ENCODE data around the gene HRG. TPM values are rescaled to one million over a fixed set of nuclear protein-coding genes. Genes with fewer than 3 reads are reported as not detected.
"Not testable (repeated sequence)": the region's sequence is repeated elsewhere in the genome, so short reads cannot be mapped to it uniquely, and the experiment has no call there.

HRG gene
- total and polyA plus RNA-seq, 2 experiments from 2014 or later = not detected

DNA sequence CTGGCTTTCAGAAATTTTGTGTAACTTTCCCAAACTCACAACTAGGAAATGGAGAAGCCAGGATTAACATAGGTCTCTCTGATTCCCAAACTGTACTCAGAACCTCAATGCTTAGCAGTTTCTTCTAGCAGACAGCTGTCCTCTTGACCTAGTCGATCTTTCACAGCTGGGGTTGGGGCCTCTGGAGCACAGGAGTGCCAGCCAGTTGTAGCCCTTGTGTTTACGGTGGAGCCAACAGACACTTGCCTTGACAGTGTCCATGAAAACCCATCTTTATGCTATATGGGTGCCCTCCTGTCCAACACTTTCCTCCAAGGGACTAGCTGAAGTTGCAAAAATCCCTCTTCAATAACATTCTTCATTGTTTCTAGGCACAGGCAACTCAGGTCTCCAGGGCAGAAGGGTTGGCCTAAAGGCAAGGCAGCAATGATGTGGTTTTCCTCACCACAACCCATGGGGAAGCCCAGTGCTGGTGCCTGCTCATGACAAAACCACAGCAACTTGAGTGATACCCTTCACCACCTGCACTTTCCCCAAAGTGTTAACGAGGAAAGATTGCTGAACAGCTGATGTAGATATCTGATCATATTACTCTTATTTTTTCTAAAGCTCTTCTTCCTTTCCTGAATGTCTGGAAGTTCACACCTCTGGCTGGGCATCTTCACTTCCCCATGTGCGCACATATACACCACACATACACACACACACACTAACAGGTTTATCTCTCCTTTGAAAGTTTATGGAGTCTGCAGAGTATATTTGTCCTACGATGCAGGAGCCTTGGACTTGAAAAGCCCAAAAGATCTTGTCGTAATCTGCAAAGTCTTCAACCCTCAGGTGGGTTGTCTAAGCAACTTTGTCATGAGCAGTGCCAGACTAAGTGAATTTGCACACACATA lies 40.3 kb downstream of the HRG start (continued):
- TF ChIP-seq, protein P1, sequence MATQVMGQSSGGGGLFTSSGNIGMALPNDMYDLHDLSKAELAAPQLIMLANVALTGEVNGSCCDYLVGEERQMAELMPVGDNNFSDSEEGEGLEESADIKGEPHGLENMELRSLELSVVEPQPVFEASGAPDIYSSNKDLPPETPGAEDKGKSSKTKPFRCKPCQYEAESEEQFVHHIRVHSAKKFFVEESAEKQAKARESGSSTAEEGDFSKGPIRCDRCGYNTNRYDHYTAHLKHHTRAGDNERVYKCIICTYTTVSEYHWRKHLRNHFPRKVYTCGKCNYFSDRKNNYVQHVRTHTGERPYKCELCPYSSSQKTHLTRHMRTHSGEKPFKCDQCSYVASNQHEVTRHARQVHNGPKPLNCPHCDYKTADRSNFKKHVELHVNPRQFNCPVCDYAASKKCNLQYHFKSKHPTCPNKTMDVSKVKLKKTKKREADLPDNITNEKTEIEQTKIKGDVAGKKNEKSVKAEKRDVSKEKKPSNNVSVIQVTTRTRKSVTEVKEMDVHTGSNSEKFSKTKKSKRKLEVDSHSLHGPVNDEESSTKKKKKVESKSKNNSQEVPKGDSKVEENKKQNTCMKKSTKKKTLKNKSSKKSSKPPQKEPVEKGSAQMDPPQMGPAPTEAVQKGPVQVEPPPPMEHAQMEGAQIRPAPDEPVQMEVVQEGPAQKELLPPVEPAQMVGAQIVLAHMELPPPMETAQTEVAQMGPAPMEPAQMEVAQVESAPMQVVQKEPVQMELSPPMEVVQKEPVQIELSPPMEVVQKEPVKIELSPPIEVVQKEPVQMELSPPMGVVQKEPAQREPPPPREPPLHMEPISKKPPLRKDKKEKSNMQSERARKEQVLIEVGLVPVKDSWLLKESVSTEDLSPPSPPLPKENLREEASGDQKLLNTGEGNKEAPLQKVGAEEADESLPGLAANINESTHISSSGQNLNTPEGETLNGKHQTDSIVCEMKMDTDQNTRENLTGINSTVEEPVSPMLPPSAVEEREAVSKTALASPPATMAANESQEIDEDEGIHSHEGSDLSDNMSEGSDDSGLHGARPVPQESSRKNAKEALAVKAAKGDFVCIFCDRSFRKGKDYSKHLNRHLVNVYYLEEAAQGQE (IDR thresholded peaks at IDR 0.05; ENCODE audit: unreplicated experiment) = no peak
- no peak for TF ChIP-seq NANOG (IDR thresholded peaks at IDR 0.05; ENCODE audit: borderline replicate concordance)
- TF ChIP-seq ZNF114 (CRISPR knock-in tag; IDR thresholded peaks at IDR 0.05) = no peak
- TF ChIP-seq, protein P2, sequence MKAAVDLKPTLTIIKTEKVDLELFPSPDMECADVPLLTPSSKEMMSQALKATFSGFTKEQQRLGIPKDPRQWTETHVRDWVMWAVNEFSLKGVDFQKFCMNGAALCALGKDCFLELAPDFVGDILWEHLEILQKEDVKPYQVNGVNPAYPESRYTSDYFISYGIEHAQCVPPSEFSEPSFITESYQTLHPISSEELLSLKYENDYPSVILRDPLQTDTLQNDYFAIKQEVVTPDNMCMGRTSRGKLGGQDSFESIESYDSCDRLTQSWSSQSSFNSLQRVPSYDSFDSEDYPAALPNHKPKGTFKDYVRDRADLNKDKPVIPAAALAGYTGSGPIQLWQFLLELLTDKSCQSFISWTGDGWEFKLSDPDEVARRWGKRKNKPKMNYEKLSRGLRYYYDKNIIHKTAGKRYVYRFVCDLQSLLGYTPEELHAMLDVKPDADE (IDR thresholded peaks at IDR 0.05) = no peak
- TF ChIP-seq EZH2phosphoT487 (IDR thresholded peaks at IDR 0.05; ENCODE audit: unreplicated experiment) = no peak
- no peak for TF ChIP-seq POLR2AphosphoS5 (IDR thresholded peaks at IDR 0.05; ENCODE audit: low read depth)
- TF ChIP-seq EZH2 (IDR thresholded peaks at IDR 0.05; ENCODE audit: low read depth, unreplicated experiment) = no peak
- TF ChIP-seq STAT1 (IDR thresholded peaks at IDR 0.05; ENCODE audit: unreplicated experiment) = no peak
- no peak for TF ChIP-seq JUNB (IDR thresholded peaks at IDR 0.05; ENCODE audit: unreplicated experiment)

DNA sequence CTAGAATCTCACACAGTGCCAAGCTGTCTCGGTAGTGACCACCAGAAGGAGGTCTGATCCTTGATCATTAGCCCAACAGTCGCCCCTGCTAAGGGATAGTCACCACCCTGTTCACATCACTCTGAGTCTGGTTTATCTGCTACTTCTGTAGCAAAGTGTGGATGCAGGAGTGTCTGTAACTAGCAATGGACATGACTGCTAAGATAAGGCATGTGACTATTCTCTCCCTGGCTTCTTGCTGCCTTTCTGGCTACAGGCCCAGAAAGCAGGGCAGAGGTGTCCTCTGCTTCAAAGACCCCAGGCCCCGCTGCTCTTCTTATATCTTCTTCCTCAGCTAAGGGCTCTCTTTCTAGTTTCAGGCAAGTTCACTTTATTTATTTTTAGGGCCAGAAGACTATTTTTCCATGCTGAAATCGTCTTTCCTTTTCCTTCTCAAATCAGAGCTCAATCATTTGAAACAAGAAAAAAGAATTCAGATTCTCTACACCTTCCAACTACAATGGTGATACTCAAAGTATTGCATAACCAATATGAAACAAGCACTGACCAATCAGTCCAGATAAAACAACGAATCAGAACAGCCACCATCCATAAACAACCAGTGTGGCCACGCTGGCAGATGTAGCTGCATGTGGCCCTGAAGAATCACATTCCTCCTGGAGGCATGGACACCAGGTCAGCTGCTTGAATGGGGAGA lies 43.3 kb downstream of the HRG start:
- no peak overlapping the region for H3K4me3 ChIP-seq
- H4K20me1 ChIP-seq (replicated peaks; ENCODE audit: insufficient read depth) = no peaks in the 10 kb centered on the region
- no peaks in the 10 kb centered on the region for H3K36me3 ChIP-seq (ENCODE audit: insufficient read depth)
- DNase-seq (ENCODE audit: low spot score) (no peak), ATAC-seq (no peak)
- Mint-ChIP-seq H3K9me3 (no peaks in the 10 kb centered on the region), H3K4me3 (no peak overlapping the region), H3K36me3 (ENCODE audit: low read depth) (no peaks in the 10 kb centered on the region), H3K27ac (no peak overlapping the region), H3K27me3 (ENCODE audit: insufficient read depth, low read depth, poor library complexity) (peaks cover 4% of the 10 kb centered on the region), H3K4me1 (peaks cover 17% of the 10 kb centered on the region)
- no peaks in the 10 kb centered on the region; the same call in 1 of the 2 replicates for H3K4me1 ChIP-seq (ENCODE audit: insufficient read depth)
- no peaks in the 10 kb centered on the region for H3K79me2 ChIP-seq (replicated peaks; ENCODE audit: insufficient read depth)
- no peak overlapping the region for H3K27ac ChIP-seq (ENCODE audit: low read depth)
- H3K27me3 ChIP-seq (ENCODE audit: insufficient read depth) = no peaks in the 10 kb centered on the region
- peaks cover 9% of the 10 kb centered on the region; the same call in 1 of the 2 replicates for H3K9me2 ChIP-seq (ENCODE audit: insufficient read depth)
- no peak overlapping the region for H3K4me2 ChIP-seq
- no peaks in the 10 kb centered on the region for H3F3A ChIP-seq (replicated peaks; ENCODE audit: low read depth)
- TF ChIP-seq ZNF331 (CRISPR knock-in tag; IDR thresholded peaks at IDR 0.05; ENCODE audit: low read depth) = no peak
- no peak for TF ChIP-seq EZH2 (IDR thresholded peaks at IDR 0.05; ENCODE audit: low read depth, unreplicated experiment)
- no peak overlapping the region for H2AFZ ChIP-seq

DNA sequence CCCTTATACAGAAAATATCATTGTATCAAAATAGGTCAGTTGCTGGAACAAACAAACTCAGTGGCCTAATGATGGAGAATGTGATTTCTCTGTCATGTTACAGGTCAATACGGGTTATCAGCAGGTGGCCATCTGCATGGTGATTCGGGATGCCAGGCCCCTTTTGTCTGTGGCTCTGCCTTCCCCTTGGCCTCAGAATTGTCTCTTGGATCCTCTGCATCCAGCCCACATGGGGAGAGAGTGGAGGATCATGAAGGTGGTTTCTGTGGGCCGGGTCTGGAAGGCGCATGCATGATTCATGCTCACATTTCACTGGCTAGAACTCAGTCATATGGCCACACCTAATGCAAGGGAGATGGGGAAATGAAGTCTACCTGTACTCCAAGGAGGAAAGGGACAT lies 44.9 kb downstream of the HRG start:
- not testable (repeated sequence) for H3K27me3 ChIP-seq (ENCODE audit: insufficient read depth); H3K9me2 ChIP-seq (ENCODE audit: insufficient read depth); H3F3A ChIP-seq (replicated peaks; ENCODE audit: low read depth); H3K27ac ChIP-seq (ENCODE audit: low read depth); H3K36me3 ChIP-seq (ENCODE audit: insufficient read depth); H3K36me3 Mint-ChIP-seq (ENCODE audit: low read depth); H3K4me3 ChIP-seq; H3K79me2 ChIP-seq (replicated peaks; ENCODE audit: insufficient read depth); H3K9me3 Mint-ChIP-seq; H3K4me1 ChIP-seq (ENCODE audit: insufficient read depth); H3K4me2 ChIP-seq; H3K27ac Mint-ChIP-seq; H3K4me3 Mint-ChIP-seq; H3K27me3 Mint-ChIP-seq (ENCODE audit: insufficient read depth, low read depth, poor library complexity); H4K20me1 ChIP-seq (replicated peaks; ENCODE audit: insufficient read depth)
- DNase-seq (ENCODE audit: low spot score) (peak; percentile 11), ATAC-seq (peak; percentile 67)
- H2AFZ ChIP-seq = peak overlapping the region; percentile 52; the same call in 1 of the 2 replicates
- peaks cover 17% of the 10 kb centered on the region for H3K4me1 Mint-ChIP-seq

Data from GM23338 (cell line).